Cardiac muscle cell (in vitro differentiated cells and primary cell): Measurements from ENCODE around the gene FGF1. TPM values are rescaled to one million over a fixed set of nuclear protein-coding genes. Genes with fewer than 3 reads are reported as not detected.

Source experiments
- DNase-seq, 2 donors: peaks; one replicate each; pipeline versions ENCODE4 v3.0.0 to v3.0.0-alpha.2; 2010 to 2017; ENCODE audit warnings: low read depth in 1 of 2, low spot score in 1 of 2
- H3K27ac ChIP-seq: fragments of 200-600 bp; sonication (generic); 2 replicates; pipeline ENCODE4 v1.5.1; 2016
- H3K27me3 ChIP-seq: fragments of 200-600 bp; sonication (generic); 2 replicates; pipeline ENCODE4 v1.6.0; 2016; ENCODE audit warnings: control low read depth
- H3K36me3 ChIP-seq: fragments of 200-600 bp; sonication (generic); 2 replicates; pipeline ENCODE4 v1.5.1; 2016; ENCODE audit warnings: control low read depth
- H3K4me1 ChIP-seq: fragments of 200-600 bp; sonication (generic); 2 replicates; pipeline ENCODE4 v1.8.1; 2017; ENCODE audit warnings: low read depth, mild to moderate bottlenecking, mixed run types
- H3K4me3 ChIP-seq: fragments of 200-600 bp; sonication (generic); 2 replicates; pipeline ENCODE4 v1.5.1; 2016; ENCODE audit warnings: mild to moderate bottlenecking
- H3K9me3 ChIP-seq: fragments of 200-600 bp; sonication (generic); 2 replicates; pipeline ENCODE4 v1.5.1; 2017; ENCODE audit warnings: low read depth, mild to moderate bottlenecking, control low read depth
- CTCF ChIP-seq: IDR thresholded peaks from 2 replicates; pipeline ENCODE4 v1.5.1; 2012; ENCODE audit warnings: low read depth, mild to moderate bottlenecking, low read length
- polyA plus RNA-seq: library from polyadenylated mRNA; unstranded; fragments of >200 nt; fragmentation: Nextera tagmentation; extraction: Ambion mirVana; gene quantifications from 2 replicates; pipeline ENCODE4 v1.2.1, GENCODE V29; 2016
- total RNA-seq: library from RNA; depleted of rRNA; stranded (reverse); fragments of >200 nt; gene quantifications from 2 replicates; pipeline ENCODE4 v1.2.3, GENCODE V29; 2016

The FGF1 gene
- total and polyA plus RNA-seq, 2 experiments from 2014 or later, result not detected

GRCh38 chr5:142576804-142577203 lies 109.1 kb downstream of the FGF1 start:
- no peak overlapping the region for H3K27ac ChIP-seq
- no peak for DNase-seq
- no peak for TF ChIP-seq CTCF

GRCh38 chr5:142576303-142576702 lies 109.6 kb downstream of the FGF1 start:
- no peaks in the 10 kb centered on the region for H3K4me1 ChIP-seq
- no peak for DNase-seq
- no peaks in the 10 kb centered on the region for H3K9me3 ChIP-seq
- no peak for TF ChIP-seq CTCF
- no peaks in the 10 kb centered on the region for H3K27me3 ChIP-seq
- H3K4me3 ChIP-seq, result no peak overlapping the region
- no peak overlapping the region for H3K27ac ChIP-seq
- no peaks in the 10 kb centered on the region for H3K36me3 ChIP-seq

More at GRCh38 chr5:142576804-142577203, 109.1 kb downstream of the FGF1 start:
- Histone ChIP-seq H3K27me3 (no peaks in the 10 kb centered on the region), H3K9me3 (no peaks in the 10 kb centered on the region), H3K4me1 (no peaks in the 10 kb centered on the region), H3K4me3 (no peak overlapping the region), H3K36me3 (no peaks in the 10 kb centered on the region)

GRCh38 chr5:142572006-142572405 lies 113.9 kb downstream of the FGF1 start:
- Histone ChIP-seq H3K36me3 (no peaks in the 10 kb centered on the region), H3K9me3 (no peaks in the 10 kb centered on the region), H3K4me3 (no peak overlapping the region), H3K27ac (no peak overlapping the region), H3K27me3 (no peaks in the 10 kb centered on the region), H3K4me1 (no peaks in the 10 kb centered on the region)
- DNase-seq, result no peak
- TF ChIP-seq CTCF, result no peak

- Histone ChIP-seq H3K36me3 (no peaks in the 10 kb centered on the region), H3K27me3 (no peaks in the 10 kb centered on the region), H3K4me3 (no peak overlapping the region), H3K4me1 (no peaks in the 10 kb centered on the region), H3K27ac (no peak overlapping the region), H3K9me3 (no peaks in the 10 kb centered on the region)
- DNase-seq, result no peak
- no peak for TF ChIP-seq CTCF
These were observed 114.5 kb downstream of the FGF1 start for GRCh38 chr5:142571371-142571770.

GRCh38 chr5:142569905-142570304 lies 116.0 kb downstream of the FGF1 start:
- Histone ChIP-seq H3K9me3 (no peaks in the 10 kb centered on the region), H3K4me3 (no peak overlapping the region), H3K27me3 (no peaks in the 10 kb centered on the region), H3K27ac (no peak overlapping the region), H3K4me1 (no peaks in the 10 kb centered on the region), H3K36me3 (no peaks in the 10 kb centered on the region)
- TF ChIP-seq CTCF, result no peak
- DNase-seq, result no peak

- H3K4me3 ChIP-seq, result no peak overlapping the region
- no peak for TF ChIP-seq CTCF
- no peak for DNase-seq
- H3K9me3 ChIP-seq, result no peaks in the 10 kb centered on the region
- no peak overlapping the region for H3K27ac ChIP-seq
- no peaks in the 10 kb centered on the region for H3K27me3 ChIP-seq
- no peaks in the 10 kb centered on the region for H3K4me1 ChIP-seq
- H3K36me3 ChIP-seq, result no peaks in the 10 kb centered on the region
These were observed 116.9 kb downstream of the FGF1 start for GRCh38 chr5:142568996-142569335.
